ENCODE data around the gene NOTO.

DNA sequence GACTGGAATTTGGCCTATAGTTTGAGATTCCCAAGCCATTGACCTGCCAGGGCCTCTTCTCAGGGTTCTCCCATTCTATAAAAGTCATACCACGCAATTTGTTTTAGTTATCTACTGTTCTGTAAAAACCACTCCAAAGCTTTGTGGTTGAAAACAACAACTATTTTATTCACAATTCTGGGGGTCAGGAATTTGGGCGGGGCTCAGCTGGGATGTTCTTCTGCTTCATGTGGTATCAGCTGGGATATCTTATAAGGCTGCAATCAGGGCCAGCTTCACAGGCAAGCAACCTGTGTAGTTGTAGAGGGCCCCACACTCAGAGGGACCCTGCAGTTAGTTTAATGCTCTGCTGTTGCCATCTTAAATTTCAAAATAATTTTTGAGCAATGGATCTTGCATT is 16.4 kb upstream of the NOTO start:
- no peak for TF ChIP-seq RAD21 (conservative IDR thresholded peaks at IDR 0.05)
- TF ChIP-seq, protein P1, sequence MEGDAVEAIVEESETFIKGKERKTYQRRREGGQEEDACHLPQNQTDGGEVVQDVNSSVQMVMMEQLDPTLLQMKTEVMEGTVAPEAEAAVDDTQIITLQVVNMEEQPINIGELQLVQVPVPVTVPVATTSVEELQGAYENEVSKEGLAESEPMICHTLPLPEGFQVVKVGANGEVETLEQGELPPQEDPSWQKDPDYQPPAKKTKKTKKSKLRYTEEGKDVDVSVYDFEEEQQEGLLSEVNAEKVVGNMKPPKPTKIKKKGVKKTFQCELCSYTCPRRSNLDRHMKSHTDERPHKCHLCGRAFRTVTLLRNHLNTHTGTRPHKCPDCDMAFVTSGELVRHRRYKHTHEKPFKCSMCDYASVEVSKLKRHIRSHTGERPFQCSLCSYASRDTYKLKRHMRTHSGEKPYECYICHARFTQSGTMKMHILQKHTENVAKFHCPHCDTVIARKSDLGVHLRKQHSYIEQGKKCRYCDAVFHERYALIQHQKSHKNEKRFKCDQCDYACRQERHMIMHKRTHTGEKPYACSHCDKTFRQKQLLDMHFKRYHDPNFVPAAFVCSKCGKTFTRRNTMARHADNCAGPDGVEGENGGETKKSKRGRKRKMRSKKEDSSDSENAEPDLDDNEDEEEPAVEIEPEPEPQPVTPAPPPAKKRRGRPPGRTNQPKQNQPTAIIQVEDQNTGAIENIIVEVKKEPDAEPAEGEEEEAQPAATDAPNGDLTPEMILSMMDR (IDR thresholded peaks at IDR 0.05; ENCODE audit: poor library complexity, severe bottlenecking): no peak
- TF ChIP-seq, protein P2, sequence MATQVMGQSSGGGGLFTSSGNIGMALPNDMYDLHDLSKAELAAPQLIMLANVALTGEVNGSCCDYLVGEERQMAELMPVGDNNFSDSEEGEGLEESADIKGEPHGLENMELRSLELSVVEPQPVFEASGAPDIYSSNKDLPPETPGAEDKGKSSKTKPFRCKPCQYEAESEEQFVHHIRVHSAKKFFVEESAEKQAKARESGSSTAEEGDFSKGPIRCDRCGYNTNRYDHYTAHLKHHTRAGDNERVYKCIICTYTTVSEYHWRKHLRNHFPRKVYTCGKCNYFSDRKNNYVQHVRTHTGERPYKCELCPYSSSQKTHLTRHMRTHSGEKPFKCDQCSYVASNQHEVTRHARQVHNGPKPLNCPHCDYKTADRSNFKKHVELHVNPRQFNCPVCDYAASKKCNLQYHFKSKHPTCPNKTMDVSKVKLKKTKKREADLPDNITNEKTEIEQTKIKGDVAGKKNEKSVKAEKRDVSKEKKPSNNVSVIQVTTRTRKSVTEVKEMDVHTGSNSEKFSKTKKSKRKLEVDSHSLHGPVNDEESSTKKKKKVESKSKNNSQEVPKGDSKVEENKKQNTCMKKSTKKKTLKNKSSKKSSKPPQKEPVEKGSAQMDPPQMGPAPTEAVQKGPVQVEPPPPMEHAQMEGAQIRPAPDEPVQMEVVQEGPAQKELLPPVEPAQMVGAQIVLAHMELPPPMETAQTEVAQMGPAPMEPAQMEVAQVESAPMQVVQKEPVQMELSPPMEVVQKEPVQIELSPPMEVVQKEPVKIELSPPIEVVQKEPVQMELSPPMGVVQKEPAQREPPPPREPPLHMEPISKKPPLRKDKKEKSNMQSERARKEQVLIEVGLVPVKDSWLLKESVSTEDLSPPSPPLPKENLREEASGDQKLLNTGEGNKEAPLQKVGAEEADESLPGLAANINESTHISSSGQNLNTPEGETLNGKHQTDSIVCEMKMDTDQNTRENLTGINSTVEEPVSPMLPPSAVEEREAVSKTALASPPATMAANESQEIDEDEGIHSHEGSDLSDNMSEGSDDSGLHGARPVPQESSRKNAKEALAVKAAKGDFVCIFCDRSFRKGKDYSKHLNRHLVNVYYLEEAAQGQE (IDR thresholded peaks at IDR 0.05; ENCODE audit: borderline replicate concordance): no peak
